SKM-1 treated with dmso at 0.1 percent for 144 hours (cell line): ENCODE measurements around the gene WDR93.

ENCODE experiments used
- DNase-seq: peaks from one replicate; lab custom pipeline; 2025; ENCODE audit not compliant: unreplicated experiment; lab: John Stamatoyannopoulos, UW

Gene WDR93

DNA sequence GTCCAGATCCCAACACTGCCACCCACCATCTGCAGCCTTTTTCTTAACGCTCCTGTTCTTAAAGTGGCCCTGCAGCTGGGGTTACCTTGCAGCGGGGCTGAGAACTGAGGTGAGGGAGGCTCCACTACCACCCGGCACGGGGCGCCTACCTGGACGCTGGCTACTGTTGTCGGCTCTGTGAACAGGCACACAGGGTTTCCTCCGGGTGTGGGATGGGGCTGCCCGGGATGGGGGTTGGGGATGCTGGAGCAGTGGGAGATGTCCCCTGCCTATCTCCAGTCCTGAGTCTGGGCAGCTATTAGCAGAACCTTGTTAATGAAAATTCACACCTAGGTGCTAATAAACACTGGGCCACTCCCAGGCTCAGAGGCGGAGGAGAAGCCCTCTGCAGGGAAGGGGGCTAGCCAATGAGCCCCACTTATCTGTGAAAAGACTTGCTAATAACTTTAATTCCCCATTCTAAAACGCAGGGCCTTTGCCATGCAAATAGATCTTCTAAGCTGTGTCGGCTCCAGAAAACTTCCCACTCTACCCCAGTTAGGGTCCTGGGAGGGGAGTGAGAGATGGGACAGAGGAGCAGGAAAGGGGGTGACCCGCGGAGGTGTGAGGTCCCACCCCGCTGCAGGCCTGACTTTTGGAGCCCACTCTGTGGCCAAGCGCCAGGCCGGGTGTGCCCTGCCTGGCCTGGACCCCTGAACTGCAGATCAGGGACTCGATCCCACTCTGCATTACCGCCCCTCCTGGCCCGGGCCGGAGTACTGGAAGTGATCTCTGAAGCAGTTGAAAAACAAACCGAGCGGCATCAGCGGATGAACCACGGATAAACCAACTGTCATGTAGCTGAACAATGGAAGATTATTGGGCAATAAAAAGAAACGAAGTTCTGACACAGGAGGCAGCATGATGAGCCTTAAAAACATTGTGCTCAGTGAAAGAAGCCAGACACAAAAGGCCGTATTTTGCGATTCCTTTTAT lies 57.4 kb downstream of the WDR93 start:
- no peak for DNase-seq

DNA sequence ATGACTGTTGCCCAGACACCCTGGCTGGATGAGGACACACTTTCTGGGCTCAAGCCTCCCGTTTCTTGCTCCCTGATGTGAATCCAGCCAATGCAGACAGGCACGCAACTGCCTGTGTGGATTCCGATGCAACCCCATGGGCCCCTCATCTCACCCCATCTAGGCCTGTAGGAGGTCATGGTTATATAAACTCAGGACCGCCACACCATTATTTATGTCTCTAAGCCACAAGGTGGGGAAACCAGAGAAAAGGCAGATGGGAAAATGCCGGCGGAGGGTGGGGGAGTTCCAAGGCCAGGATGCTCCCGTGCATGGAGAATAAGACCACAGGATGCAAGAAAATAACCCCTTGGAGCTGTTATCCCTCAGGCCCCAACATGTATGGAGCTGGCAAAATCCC lies 58.4 kb downstream of the WDR93 start:
- no peak for DNase-seq

DNA sequence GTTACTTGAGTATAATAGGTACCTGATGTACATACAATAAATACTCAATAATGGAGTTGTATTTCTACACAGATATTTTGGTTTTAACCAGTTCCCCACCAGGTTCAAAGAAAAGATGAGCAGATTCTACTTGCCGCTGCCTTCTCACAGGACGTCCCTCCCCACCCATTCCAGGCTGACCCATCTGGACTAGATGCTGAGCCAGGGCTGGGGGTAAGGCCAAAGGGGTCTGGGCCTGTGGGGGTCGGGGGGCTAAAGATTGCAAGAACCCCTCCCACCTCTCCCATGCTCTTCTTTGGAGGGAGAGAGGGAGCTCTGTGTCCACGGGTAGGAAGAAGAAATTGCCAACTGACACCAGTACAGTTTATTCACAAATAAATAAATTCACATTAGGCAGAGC lies 58.9 kb downstream of the WDR93 start:
- DNase-seq = no peak

DNA sequence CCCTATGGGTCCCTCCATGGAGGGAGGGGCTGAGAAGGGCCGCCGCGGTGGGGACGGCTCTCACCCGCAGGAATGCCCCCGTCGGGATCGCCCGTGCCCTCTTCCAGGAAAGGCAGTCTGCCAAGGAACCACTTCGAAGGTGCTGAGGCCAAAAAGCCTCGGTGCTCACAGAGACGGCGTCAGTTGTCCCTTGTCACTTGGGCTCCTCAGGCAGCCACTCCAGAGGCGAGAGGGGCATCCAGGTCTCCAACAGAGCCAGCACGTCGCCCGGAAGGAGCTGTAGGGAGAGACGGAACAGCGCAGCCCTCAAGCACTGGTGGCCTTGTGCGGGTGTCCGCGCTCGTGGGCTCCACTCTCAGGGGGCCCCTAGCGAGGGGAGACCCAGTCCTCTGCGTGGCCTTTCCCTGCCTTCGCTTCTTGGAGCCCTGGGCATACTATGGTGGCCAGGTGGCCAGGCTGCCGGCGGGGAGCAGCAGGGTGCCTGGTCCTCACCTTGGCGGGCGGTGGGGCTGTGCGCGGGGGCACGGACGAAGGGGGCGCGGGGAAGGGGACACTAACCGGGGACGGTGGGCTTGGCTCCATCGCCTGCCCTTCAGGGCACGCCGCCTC lies 59.4 kb downstream of the WDR93 start:
- no peak for DNase-seq

DNA sequence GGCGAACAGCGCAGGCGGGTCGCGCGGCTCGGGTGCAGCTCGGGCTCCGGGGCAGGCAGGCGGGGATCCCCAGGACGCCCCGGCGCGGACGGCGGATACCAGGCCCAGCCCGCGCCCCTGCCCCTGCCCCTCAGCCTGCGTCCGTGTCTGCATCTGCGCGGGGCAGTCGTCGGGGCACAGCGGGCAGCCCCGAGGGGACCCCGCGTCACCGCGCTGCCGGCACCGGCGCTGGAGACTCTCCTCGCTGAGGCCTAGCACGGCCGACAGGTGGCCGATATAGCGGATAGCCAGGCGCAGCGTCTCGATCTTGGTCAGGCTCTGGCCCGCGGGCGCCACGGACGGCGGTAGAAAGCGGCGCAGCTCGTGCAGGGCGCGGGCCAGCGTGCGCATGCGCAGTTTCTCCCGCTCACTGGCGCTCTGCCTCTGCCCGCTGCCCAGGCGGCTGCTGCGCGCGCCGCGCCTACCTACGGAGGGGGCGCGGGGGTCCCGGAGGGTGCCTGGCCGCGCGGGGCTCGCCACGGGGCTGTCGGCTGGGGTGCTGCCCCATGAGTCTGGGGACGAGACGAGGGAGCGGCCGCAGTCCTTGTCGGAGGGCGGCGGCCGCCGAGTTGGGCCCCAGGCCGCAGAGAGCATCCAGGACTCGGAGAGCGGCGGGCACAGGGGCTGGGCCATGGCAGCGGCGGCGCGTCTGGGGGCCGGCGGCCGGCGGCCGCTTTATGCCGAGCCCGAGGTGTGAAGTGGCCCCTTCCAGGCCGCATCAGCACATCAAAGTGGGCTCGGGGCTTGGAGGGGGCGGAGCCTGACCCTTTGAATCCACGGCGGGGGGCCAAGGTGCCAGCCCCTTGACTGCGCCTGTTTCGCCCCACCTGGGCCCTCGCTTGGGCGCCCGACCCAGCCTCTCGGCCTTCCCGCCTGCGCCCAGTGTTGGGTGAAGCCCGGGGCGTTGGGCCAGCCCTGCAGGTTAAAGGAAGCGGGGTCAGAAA lies 60.2 kb downstream of the WDR93 start, which contains the start of gene MESP1:
Gene MESP1 (minus strand): TSS at position 690 of the 983 bp plus-strand sequence. CDS start 18 bp downstream, at position 672.
- peak; percentile 92 for DNase-seq

DNA sequence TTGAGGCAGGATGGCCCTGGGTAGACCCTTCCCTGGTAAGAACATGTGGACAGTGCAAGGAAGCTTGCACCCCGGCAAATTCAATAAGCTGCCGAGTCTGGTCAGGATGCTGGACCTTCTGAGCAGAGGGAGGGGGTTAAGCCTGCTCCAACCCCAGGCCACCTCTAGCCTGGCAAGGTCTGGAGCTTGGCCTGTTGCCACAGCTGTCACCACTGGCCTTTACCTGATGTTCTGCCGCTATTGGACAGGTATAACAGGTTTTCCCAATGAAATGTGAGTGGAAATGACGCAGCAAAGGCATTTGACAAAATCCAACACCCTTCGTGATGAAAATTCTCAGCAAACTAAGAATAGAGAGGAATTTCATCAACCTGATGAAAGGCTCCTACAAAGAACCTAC lies 61.1 kb downstream of the WDR93 start:
- DNase-seq = no peak

DNA sequence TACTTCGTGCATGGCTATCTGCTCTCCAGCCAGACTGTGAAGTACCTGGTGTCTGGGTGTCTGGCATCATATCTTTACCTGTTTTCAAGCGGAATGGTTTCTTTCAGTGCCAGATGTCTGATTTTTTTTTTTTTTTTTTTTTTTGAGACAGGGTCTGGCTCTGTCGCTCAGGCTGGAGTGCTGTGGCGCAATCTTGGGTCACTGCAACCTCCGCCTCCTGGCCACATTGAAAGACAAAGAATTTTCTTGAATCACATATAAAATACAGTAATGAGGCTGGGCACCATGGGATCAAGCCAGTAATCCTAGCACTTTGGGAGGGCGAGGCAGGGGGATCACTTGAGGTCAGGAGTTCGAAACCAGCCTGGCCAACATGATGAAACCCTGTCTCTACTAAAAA lies 63.2 kb downstream of the WDR93 start:
- no peak for DNase-seq

DNA sequence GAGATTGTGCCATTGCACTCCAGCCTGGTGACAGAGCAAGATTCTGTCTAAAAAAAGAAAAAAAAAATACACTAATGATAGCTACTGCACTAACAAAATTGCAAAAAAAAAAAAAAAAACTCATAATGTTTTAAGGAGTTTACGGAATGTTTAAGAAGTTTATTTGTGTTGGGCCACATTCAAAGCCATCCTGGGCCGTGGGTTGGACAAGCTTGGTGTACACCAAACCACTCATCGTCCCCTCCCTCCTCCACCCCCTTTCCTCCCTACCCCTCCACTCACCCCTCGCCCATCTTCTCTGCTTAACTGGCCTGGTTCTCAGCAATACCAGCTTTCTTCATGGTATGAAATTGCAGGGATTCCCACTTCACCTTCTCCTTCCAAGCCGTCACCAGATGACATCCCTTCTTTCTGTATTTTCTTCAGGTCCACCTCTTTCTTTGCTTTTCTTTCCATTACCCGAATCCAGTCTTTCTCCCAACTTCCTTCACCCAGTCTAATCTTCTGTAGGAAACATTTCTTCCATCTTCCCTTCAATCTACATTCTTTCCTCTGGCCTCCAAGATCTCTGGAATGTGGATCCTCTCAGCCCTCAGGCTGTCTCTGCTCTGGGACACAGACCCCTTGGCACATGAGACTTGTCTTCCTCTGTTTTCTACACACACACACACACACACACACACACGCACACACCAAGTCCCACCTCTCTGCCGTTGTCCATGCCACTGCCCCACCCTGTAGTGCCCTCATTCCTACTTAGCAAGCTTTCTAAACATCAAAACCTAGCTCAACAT lies 63.9 kb downstream of the WDR93 start:
- no peak for DNase-seq

DNA sequence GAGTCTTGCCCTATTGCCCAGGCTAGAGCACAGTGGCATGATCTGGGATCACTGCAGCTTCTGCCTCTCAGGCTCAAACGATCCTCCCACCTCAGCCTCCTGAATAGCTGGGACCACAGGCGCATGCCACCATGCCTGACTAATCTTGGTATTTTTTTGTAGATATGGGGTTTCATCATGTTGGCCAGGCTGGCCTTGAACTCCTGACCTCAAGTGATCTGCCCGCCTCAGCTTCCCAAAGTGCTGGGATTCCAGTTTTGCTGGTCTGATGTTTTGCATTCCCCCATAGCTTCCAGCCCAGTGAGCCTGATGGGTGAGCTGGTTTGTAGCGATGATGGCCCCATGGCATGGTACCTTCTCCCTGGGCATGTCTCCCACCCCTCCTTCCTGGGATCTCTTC lies 65.1 kb downstream of the WDR93 start:
- no peak for DNase-seq

DNA sequence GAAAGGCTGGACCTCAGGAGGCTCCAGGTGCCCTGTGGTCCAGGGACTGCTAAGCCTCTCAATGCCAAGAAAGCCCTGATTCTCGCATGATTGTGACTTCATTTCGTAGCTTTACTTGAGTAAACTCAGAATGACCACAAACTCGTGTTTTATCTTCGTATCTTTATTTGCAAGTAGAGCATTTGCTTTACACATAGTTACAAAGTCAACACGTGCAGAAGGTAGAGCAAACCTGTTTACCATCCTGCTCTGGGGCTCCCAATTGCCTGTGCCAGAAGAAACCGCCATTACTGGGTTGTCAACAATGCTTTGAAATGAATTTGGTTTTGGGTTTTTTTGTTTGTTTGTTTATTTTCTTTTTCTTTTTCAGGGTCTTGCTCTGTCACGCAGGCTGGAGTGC lies 66.3 kb downstream of the WDR93 start:
- no peak for DNase-seq

DNA sequence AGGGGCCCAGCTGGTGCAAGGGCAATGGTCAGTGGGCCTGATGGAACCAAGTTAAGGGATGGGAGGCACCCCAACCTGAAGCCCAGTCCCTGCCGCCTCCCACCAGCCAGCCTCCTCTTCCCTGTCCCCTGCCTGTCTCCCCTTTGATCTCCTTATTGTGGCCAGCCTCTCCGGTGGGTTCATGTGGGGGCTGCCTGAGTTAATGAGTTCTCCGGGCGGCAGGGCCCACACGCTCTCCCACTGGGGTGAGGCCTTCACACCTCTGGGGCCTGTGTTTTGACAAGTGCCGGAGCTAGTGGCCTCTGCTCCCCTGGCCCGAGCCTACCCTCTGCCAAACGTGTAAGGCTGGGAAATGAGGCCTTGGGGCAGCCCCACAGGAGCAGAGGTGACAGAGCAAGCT lies 67.7 kb downstream of the WDR93 start:
- DNase-seq = no peak

DNA sequence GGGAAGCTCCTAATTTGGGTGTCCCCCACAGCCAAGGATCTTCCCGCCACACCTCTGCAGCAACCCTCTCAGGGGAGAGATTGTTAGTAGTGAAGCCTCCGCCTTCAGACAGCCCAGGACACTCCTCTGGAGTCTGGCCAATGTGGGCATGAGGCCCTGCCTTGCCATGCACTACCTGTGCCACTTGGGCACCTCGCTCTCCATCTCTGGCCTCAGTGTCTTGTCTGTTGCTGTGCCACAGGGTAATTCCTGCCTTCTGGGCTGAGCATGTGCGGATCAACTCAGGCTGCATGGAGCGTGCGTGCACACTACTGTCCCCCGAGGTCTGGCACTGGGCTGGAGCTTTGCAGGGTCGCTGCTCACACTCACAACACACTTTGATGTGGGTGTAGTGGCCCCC lies 68.4 kb downstream of the WDR93 start:
- DNase-seq = no peak

DNA sequence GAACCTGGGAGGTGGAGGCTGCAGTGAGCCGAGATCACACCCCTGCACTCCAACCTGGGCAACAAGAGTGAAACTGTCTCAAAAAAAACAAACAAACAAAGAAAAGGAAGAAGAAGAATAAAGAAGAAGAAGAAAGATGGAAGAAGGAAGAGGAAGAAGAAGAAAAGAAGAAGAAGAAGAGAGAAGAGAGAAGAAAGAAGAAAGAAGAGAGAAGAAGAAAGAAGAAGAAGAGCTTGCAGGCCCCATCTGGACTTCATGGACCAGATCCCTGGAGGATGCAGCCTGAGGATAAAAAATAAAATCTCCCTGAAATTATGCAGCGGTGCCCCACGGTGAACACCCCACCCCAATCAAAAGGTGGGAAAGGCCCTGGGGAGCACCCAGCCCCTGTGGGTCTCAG lies 69.2 kb downstream of the WDR93 start:
- no peak for DNase-seq

DNA sequence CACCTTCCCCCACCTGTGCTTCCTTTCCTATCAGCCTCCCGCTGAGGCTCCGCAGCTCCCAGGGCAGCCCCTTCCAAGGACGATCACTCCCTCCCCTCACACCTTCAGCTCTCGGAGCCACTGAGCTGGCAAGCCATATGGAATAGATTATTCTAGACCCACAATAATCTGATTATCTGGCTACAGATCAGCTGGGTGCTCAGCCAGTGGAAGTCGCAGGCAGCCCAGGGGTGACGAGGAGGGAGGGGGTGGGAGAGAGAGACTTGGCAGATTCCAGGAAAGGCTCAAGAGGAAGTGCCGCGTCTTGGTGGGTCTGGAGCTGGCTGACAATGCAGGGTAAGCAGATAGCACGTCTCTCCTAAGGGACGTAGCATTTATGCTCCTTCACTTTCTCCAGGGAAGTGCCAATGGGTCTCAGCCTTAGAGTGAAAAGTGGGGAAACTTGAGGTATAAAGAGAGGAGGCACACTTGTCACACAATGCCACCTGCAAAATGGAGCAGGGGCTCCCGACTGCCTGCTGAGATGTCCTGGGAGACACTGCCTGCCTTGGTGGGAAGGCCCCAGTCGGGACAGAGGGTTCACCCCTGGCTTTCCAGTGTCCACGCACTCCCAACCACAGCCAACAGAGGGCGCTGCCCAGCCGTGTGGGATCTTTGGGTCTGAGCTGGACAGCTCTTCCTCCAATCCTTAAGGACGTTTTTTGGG lies 69.8 kb downstream of the WDR93 start:
- peak; percentile 50 for DNase-seq

DNA sequence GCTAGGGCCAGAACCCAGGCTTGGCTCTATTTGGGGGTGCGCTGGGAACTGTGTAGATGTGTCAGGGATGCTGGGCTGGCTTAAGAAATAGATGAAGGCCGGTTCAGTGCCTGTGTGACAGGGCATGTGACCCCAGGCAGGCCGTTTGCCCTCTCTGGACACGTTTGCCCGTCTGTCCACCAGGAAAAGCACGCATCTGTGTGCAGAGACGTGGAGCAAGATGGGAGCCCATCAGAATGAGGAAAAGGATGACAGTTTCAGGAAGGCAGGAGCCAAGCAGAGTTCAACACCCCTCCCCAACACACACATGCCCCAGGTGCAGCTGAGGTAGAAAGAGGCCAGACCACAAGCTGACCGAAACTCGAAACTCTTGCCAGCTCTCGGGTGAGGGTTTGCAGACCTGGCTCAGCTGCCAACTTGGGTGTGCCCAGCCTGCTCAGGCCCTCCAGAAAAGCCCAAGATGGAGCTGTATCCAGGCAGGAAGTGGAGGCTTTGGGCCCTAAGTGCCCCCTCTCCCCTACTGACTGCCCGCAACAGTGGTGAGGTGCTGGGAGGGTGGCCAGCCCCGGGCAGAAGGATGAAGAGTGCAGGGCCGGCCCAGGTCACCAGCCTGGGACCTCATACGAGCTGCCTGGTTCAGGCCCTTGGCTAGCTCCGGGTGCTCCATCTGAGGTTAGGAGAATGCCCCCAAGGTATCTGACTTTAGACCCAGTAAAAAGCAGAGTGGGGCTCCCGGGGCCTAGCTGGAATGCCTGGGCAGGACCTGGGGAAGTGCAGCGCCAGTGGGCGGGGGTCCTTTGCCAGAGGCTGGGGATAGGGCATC lies 70.6 kb downstream of the WDR93 start:
- no peak for DNase-seq

DNA sequence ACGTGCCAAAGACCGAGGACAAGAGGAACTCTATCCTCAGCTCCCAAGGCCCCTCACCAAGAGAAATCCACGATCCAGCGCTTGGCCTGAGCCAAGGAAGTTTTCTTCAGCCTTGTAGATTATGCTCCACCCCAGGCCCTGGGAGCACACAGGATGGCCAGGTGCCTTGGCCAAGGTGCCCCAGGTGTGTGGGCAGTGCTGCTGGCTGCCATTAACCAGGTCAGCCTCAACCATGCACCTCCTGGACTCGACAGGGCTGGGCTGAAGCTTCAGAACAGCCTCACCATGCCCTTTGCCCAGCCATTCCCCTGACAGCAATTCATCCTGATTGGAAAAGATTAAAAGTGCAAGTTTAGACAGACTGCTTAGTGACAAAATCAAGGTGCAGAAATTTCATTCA lies 71.3 kb downstream of the WDR93 start:
- DNase-seq = no peak

DNA sequence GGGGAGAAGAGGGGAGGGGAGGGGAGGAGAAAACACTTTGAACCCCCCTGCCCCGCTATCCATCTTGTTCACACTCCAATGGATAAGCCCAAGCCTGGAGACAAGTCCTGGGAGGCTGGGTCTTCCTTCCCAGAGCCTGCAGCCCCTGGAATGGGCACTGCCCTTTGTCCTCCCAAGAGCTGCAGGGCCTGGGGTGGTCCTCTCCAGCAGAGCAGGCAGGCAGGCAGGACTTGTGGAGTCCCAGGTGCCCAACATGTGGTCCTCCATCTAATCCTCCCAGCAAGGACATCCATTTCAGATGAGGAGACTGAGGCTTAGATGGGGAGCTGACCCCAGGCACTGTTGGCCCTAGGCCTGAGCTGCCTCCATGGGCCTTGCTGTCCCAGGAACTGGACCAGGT lies 75.1 kb downstream of the WDR93 start:
- no peak for DNase-seq

DNA sequence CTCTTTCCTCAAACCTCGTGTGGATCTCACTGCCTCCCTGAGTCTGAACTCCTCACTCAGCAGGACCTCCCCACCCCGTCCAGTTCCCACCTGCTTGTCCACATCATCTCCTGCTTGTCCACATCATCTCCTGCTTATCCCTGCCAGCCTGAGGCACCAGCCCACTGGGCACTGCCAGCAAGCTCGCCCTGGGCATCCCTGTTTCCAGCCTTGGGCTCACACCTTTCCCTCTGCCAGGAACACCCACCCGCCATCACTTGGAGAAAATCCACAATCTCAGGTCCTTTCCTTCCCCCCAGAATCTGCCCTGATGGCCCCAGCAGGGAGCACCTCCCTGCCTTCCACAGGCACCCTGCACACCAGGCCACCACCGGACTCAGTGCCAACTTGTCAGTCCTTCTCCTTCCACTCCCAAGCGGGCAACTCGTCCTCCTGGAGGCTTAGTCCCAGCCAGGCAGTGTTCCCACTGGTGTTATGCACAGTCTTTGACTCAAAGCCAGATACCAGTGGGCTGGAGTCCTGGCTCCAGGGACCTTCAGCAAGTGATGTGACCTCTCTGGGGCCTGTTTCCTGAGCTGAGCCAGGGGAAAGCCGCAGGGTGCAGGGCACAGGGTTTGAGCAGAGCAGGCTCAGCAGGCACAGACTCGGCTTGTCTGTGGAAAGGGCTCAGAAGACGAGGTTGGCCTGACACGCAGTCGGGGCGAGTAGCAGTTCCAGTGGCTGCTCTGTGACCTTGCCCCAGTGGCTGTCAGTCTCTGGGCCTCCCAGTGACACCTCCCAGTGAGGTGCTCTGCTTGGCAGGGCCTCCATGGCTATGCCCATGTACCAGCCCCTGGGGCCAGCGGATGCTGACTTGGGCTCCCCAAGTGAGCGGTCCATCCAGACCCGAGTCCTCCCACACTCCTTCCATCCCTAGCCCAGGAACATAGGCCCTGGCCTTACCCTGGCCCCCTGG lies 76.0 kb downstream of the WDR93 start:
- no peak for DNase-seq
